GM15510 (cell line): Measurements from ENCODE around the gene HCN2.

Experiments
- POLR2A ChIP-seq: IDR thresholded peaks from 3 replicates; pipeline ENCODE4 v1.6.1; 2011; ENCODE audit warnings: borderline replicate concordance; ENCODE audit not compliant: insufficient read length; ENCODE audit errors: extremely low read depth

Gene HCN2

GRCh38 chr19:590750-591098 lies 1.0 kb downstream of the HCN2 start:
- no peak for TF ChIP-seq POLR2A

GRCh38 chr19:591099-591958 lies 1.6 kb downstream of the HCN2 start:
- no peak for TF ChIP-seq POLR2A

GRCh38 chr19:592101-592500 lies 2.4 kb downstream of the HCN2 start:
- no peak for TF ChIP-seq POLR2A

- no peak for TF ChIP-seq POLR2A
These were observed 3.4 kb downstream of the HCN2 start for GRCh38 chr19:593055-593454.

- TF ChIP-seq POLR2A: no peak
These were observed 3.8 kb downstream of the HCN2 start for GRCh38 chr19:593505-593904.

- no peak for TF ChIP-seq POLR2A
These were observed 4.7 kb downstream of the HCN2 start for GRCh38 chr19:594265-594870.

GRCh38 chr19:595326-596262 lies 5.9 kb downstream of the HCN2 start:
- TF ChIP-seq POLR2A: no peak

GRCh38 chr19:596263-596655 lies 6.6 kb downstream of the HCN2 start:
- no peak for TF ChIP-seq POLR2A

- TF ChIP-seq POLR2A: no peak
These were observed 8.0 kb downstream of the HCN2 start for GRCh38 chr19:597406-598315.

GRCh38 chr19:601310-601709 lies 11.6 kb downstream of the HCN2 start:
- no peak for TF ChIP-seq POLR2A

GRCh38 chr19:601790-602189 lies 12.1 kb downstream of the HCN2 start:
- no peak for TF ChIP-seq POLR2A

GRCh38 chr19:602391-603301 lies 13.0 kb downstream of the HCN2 start:
- TF ChIP-seq POLR2A: no peak

- no peak for TF ChIP-seq POLR2A
These were observed 14.7 kb downstream of the HCN2 start for GRCh38 chr19:604355-604754.
